GM18870 (cell line): Measurements from ENCODE around the gene ERBB2.
"Not testable (repeated sequence)": the region's sequence is repeated elsewhere in the genome, so short reads cannot be mapped to it uniquely, and the experiment has no call there.

Experiments used
- ATAC-seq: cut with Tn5 transposase; IDR thresholded peaks from one replicate; pipeline ENCODE4 v1.9.1; 2021; ENCODE audit warnings: moderate library complexity; ENCODE audit not compliant: unreplicated experiment

The ERBB2 gene

GRCh38 chr17:39757931-39758873, 58.3 kb downstream of the ERBB2 start:
- no peak for ATAC-seq

- ATAC-seq, result no peak
Measured at GRCh38 chr17:39759204-39759603, 59.3 kb downstream of the ERBB2 start.

GRCh38 chr17:39761861-39762496, 62.1 kb downstream of the ERBB2 start:
- no peak for ATAC-seq

- no peak for ATAC-seq
Measured at GRCh38 chr17:39763051-39763820, 63.4 kb downstream of the ERBB2 start.

GRCh38 chr17:39764171-39764570, 64.3 kb downstream of the ERBB2 start:
- ATAC-seq, result not testable (repeated sequence)

GRCh38 chr17:39765175-39765574, 65.3 kb downstream of the ERBB2 start:
- no peak for ATAC-seq

- no peak for ATAC-seq
Measured at GRCh38 chr17:39765766-39766165, 65.9 kb downstream of the ERBB2 start.

GRCh38 chr17:39767147-39767546, 67.3 kb downstream of the ERBB2 start:
- ATAC-seq, result no peak

GRCh38 chr17:39769974-39770587, 70.2 kb downstream of the ERBB2 start:
- ATAC-seq, result peak; percentile 43

- no peak for ATAC-seq
Measured at GRCh38 chr17:39772415-39772814, 72.6 kb downstream of the ERBB2 start.

GRCh38 chr17:39772987-39773934, 73.4 kb downstream of the ERBB2 start:
- no peak for ATAC-seq

- no peak for ATAC-seq
Measured at GRCh38 chr17:39774047-39774446, 74.2 kb downstream of the ERBB2 start.

GRCh38 chr17:39775031-39775430, 75.2 kb downstream of the ERBB2 start:
- ATAC-seq, result no peak

GRCh38 chr17:39776252-39776651, 76.4 kb downstream of the ERBB2 start:
- no peak for ATAC-seq

GRCh38 chr17:39777534-39778365, 77.9 kb downstream of the ERBB2 start:
- ATAC-seq, result peak; percentile 44
